Glutamatergic neuron (in vitro differentiated cells): ENCODE data around the gene SRP9. TPM values are rescaled to one million over a fixed set of nuclear protein-coding genes. Genes with fewer than 3 reads are reported as not detected.

ENCODE experiments used
- DNase-seq: peaks from one replicate; pipeline ENCODE4 v3.0.0; 2022
- H3K27ac Mint-ChIP-seq: one replicate; pipeline ENCODE4 v1.8.0; 2020; ENCODE audit warnings: mild to moderate bottlenecking, mixed read lengths, inconsistent platforms; ENCODE audit not compliant: unreplicated experiment
- H3K27me3 Mint-ChIP-seq: one replicate; pipeline ENCODE4 v1.8.0; 2020; ENCODE audit warnings: mild to moderate bottlenecking, moderate library complexity, mixed read lengths, inconsistent platforms; ENCODE audit not compliant: unreplicated experiment
- H3K36me3 Mint-ChIP-seq: one replicate; pipeline ENCODE4 v1.8.0; 2020; ENCODE audit warnings: mild to moderate bottlenecking, mixed read lengths, inconsistent platforms; ENCODE audit not compliant: unreplicated experiment
- H3K4me1 Mint-ChIP-seq: one replicate; pipeline ENCODE4 v1.8.0; 2020; ENCODE audit warnings: mild to moderate bottlenecking, low read depth, mixed read lengths, inconsistent platforms; ENCODE audit not compliant: unreplicated experiment
- H3K4me3 Mint-ChIP-seq: one replicate; pipeline ENCODE4 v1.8.0; 2020; ENCODE audit warnings: mild to moderate bottlenecking, mixed read lengths, inconsistent platforms; ENCODE audit not compliant: unreplicated experiment
- H3K9me3 Mint-ChIP-seq: one replicate; pipeline ENCODE4 v1.8.0; 2020; ENCODE audit warnings: mild to moderate bottlenecking, moderate library complexity, mixed read lengths, inconsistent platforms; ENCODE audit not compliant: unreplicated experiment
- total RNA-seq: library from RNA; stranded (reverse); fragmentation: NEBNext Ultra II Directional; extraction: Animal tissue kit (Norgen Biotek cat#: 25700); gene quantifications from one replicate; pipeline ENCODE4 v1.2.1, GENCODE V29; 2021; ENCODE audit not compliant: unreplicated experiment
- TF ChIP-seq, protein P1 (sequence below): fragments of 200-600 bp; sonication (generic); IDR thresholded peaks from one replicate; pipeline ENCODE4 v1.5.0; 2021; ENCODE audit not compliant: partially characterized antibody, unreplicated experiment

SRP9 gene
- total RNA-seq, 1 donor from 2014 or later, result 364 TPM

DNA sequence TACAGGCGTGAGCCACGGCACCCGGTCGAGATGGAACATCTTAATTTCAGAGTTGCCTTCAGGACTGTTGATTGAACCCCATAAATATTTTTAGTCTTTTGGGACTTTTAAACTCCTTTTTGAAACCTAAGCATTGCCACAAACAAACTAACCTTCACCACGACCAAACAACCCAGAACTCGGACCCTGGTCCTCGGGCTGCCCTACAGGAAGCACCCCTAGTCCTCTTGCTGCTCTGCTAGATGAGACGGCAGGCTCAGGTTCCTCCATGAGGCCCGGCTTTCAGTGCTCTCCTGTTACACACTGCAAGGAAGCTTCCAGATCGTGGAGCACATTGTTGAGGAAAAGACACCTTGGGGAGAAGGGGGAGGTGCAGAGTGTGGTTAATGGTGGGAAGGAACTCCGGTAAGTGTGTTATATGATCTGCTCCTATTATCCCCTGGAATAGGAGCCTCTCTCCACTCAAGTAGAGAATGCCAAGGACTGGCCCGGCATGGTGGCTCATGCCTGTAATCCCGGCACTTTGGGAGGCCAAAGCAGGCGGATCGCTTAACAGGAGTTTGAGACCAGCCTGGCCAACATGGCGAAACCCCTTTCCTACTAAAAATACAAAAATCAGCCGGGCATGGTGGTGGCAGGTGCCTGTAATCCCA lies 38.0 kb downstream of the SRP9 start:
- H3K27me3 Mint-ChIP-seq, result peaks cover 2% of the 10 kb centered on the region
- TF ChIP-seq, protein P1, sequence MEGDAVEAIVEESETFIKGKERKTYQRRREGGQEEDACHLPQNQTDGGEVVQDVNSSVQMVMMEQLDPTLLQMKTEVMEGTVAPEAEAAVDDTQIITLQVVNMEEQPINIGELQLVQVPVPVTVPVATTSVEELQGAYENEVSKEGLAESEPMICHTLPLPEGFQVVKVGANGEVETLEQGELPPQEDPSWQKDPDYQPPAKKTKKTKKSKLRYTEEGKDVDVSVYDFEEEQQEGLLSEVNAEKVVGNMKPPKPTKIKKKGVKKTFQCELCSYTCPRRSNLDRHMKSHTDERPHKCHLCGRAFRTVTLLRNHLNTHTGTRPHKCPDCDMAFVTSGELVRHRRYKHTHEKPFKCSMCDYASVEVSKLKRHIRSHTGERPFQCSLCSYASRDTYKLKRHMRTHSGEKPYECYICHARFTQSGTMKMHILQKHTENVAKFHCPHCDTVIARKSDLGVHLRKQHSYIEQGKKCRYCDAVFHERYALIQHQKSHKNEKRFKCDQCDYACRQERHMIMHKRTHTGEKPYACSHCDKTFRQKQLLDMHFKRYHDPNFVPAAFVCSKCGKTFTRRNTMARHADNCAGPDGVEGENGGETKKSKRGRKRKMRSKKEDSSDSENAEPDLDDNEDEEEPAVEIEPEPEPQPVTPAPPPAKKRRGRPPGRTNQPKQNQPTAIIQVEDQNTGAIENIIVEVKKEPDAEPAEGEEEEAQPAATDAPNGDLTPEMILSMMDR, result no peak
- H3K4me3 Mint-ChIP-seq, result peak overlapping the region; percentile 38
- H3K36me3 Mint-ChIP-seq, result no peaks in the 10 kb centered on the region
- H3K4me1 Mint-ChIP-seq, result peaks cover 51% of the 10 kb centered on the region
- H3K27ac Mint-ChIP-seq, result peak overlapping the region; percentile 48
- DNase-seq, result no peak
- H3K9me3 Mint-ChIP-seq, result peaks cover 10% of the 10 kb centered on the region

DNA sequence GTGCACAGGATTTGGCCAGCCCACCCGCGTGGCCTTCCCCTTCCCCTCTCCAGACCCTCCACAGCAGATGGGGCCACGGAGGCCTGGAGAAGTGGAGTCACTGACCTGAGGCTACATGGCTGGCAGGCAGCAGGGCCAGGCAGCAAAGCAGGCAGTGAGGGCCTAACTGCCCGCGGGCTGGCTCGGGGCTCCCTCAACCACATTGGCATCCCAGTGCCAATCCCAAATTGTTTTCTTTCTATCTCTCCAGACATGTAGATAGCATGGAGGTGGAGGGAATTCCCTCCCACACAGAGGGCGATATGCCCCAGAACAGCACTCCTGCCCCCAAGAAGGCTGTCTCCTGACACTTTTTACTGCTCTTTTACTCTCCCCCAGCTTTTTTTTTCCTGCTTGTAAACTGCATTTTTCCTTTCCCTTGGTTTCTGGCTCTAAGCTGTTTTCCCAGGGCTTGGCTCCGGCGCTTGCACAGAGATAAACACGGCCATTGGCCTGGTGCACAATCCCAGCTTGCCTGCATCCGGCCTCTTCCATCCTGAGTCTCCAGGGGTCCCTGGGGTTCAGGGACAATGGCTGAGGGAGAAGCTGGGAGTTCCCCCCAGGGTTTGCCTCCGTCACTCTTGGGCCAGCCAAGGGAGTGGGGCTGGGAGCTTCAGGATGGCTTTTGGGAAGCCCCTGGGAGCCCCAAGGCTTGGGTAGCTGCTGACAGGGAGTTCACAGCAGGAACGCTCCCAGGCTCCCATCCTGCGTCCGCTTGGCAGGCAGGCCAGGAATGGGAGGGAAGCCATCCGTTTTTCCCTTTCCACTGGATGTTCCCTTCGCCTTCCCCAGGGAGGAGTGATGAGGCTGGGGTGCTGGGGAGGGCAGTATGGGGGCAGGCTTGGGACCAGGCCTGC lies 39.3 kb downstream of the SRP9 start:
- H3K4me1 Mint-ChIP-seq, result peaks cover 43% of the 10 kb centered on the region
- no peaks in the 10 kb centered on the region for H3K36me3 Mint-ChIP-seq
- peaks cover 4% of the 10 kb centered on the region for H3K9me3 Mint-ChIP-seq
- TF ChIP-seq, protein P1, result no peak
- H3K27me3 Mint-ChIP-seq, result peaks cover 1% of the 10 kb centered on the region
- no peak for DNase-seq
- H3K27ac Mint-ChIP-seq, result peak overlapping the region; percentile 83
- H3K4me3 Mint-ChIP-seq, result peak overlapping the region; percentile 63

DNA sequence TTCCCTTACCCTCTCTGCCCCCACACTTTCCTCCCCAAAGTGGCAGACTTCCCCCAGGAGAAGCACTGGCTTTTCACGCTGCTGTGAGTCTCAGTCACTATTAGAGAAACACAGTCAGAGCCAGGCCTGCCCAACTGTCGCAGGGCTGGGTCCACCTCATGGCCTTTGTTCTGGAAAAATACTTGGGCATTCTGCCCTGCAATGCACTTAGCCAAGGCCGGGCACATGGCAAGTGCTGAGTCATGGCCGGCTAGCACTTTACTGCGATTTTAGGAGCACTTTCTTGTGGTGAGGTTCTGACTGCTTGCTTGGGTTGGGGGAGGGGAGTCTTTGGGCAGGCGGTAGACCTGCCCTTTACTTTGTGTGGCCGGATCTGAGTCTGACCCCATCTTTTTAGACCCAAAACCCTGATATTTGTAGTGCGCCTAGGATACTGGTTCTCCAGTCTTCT lies 40.0 kb downstream of the SRP9 start:
- H3K36me3 Mint-ChIP-seq, result no peaks in the 10 kb centered on the region
- H3K27ac Mint-ChIP-seq, result peak overlapping the region; percentile 83
- peak overlapping the region; percentile 54 for H3K4me3 Mint-ChIP-seq
- no peak for DNase-seq
- H3K27me3 Mint-ChIP-seq, result no peaks in the 10 kb centered on the region
- TF ChIP-seq, protein P1, result no peak
- peaks cover 48% of the 10 kb centered on the region for H3K4me1 Mint-ChIP-seq
- H3K9me3 Mint-ChIP-seq, result peaks cover 7% of the 10 kb centered on the region

DNA sequence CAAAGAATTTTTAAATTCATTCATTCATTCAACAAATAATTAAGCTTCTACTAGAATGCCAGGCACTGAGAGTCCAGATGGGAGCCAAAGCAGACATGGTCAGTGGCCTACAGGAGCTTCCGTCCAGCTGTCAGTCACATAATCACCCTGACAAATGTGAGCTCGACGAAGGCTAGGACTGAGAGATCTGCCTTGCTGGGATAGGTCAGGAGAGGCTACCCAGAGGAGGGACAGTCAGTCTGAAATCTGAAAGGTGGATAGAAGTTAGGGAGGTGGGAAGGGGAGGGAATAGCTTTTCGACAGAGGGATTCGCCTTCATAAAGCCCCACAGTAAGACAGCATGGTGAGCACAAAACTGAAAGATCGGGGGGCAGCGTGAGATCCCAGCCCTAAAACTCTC lies 40.6 kb downstream of the SRP9 start:
- H3K27ac Mint-ChIP-seq, result peak overlapping the region; percentile 83
- TF ChIP-seq, protein P1, result no peak
- no peak for DNase-seq
- H3K27me3 Mint-ChIP-seq, result no peaks in the 10 kb centered on the region
- H3K36me3 Mint-ChIP-seq, result no peaks in the 10 kb centered on the region
- H3K4me1 Mint-ChIP-seq, result peaks cover 48% of the 10 kb centered on the region
- peaks cover 7% of the 10 kb centered on the region for H3K9me3 Mint-ChIP-seq
- H3K4me3 Mint-ChIP-seq, result peak overlapping the region; percentile 54
